BE2C (cell line): ENCODE data around the gene PRKAR2B.

ENCODE experiments used
- DNase-seq: peaks from one replicate; pipeline ENCODE4 v3.0.0-alpha.2; 2020
- H3K27me3 ChIP-seq: fragments of 250-450 bp; sonication (Bioruptor Pico); 2 replicates; pipeline ENCODE4 v1.5.1; 2020; ENCODE audit warnings: mild to moderate bottlenecking
- H3K36me3 ChIP-seq: fragments of 250-450 bp; sonication (Bioruptor Pico); 2 replicates; pipeline ENCODE4 v1.5.1; 2020; ENCODE audit warnings: mild to moderate bottlenecking
- H3K4me1 ChIP-seq: fragments of 250-450 bp; sonication (Bioruptor Pico); 2 replicates; pipeline ENCODE4 v1.5.1; 2020
- H3K4me3 ChIP-seq: 2 replicates; pipeline ENCODE4 v1.5.1; 2011; ENCODE audit warnings: low read depth, low read length
- H3K9me3 ChIP-seq: fragments of 250-450 bp; sonication (Bioruptor Pico); 2 replicates; pipeline ENCODE4 v1.5.1; 2020
- CTCF ChIP-seq: IDR thresholded peaks from 2 replicates; pipeline ENCODE4 v1.5.1; 2012; ENCODE audit warnings: mild to moderate bottlenecking, low read depth, low read length

PRKAR2B gene

GRCh38 chr7:107119376-107120105 is 75.0 kb downstream of the PRKAR2B start:
- DNase-seq, result peak; percentile 23
- TF ChIP-seq CTCF, result no peak
- H3K4me1 ChIP-seq, result no peaks in the 10 kb centered on the region; the same call in none of the 2 replicates
- no peaks in the 10 kb centered on the region for H3K36me3 ChIP-seq
- H3K9me3 ChIP-seq, result no peaks in the 10 kb centered on the region
- no peak overlapping the region for H3K4me3 ChIP-seq
- no peaks in the 10 kb centered on the region for H3K27me3 ChIP-seq

- DNase-seq, result no peak
- no peak for TF ChIP-seq CTCF
- no peaks in the 10 kb centered on the region; the same call in 1 of the 2 replicates for H3K4me1 ChIP-seq
These were observed 78.0 kb downstream of the PRKAR2B start for GRCh38 chr7:107122486-107122911.

GRCh38 chr7:107123392-107123791 is 78.9 kb downstream of the PRKAR2B start:
- no peaks in the 10 kb centered on the region for H3K36me3 ChIP-seq
- H3K9me3 ChIP-seq, result no peaks in the 10 kb centered on the region
- DNase-seq, result no peak
- no peak for TF ChIP-seq CTCF
- H3K27me3 ChIP-seq, result no peaks in the 10 kb centered on the region
- no peak overlapping the region for H3K4me3 ChIP-seq
- H3K4me1 ChIP-seq, result no peaks in the 10 kb centered on the region; the same call in 1 of the 2 replicates

More at GRCh38 chr7:107122486-107122911, 78.0 kb downstream of the PRKAR2B start:
- Histone ChIP-seq H3K27me3 (no peaks in the 10 kb centered on the region), H3K9me3 (no peaks in the 10 kb centered on the region), H3K36me3 (no peaks in the 10 kb centered on the region), H3K4me3 (no peak overlapping the region)

GRCh38 chr7:107125475-107125874 is 81.0 kb downstream of the PRKAR2B start:
- Histone ChIP-seq H3K4me3 (no peak overlapping the region), H3K4me1 (no peaks in the 10 kb centered on the region), H3K27me3 (no peaks in the 10 kb centered on the region), H3K9me3 (no peaks in the 10 kb centered on the region), H3K36me3 (no peaks in the 10 kb centered on the region)
- TF ChIP-seq CTCF, result no peak
- no peak for DNase-seq

GRCh38 chr7:107128217-107128616 is 83.7 kb downstream of the PRKAR2B start:
- no peaks in the 10 kb centered on the region for H3K9me3 ChIP-seq
- no peak for DNase-seq
- TF ChIP-seq CTCF, result no peak
- H3K36me3 ChIP-seq, result no peaks in the 10 kb centered on the region
- H3K4me1 ChIP-seq, result no peaks in the 10 kb centered on the region
- no peak overlapping the region for H3K4me3 ChIP-seq
- no peaks in the 10 kb centered on the region for H3K27me3 ChIP-seq

- Histone ChIP-seq H3K4me3 (no peak overlapping the region), H3K36me3 (no peaks in the 10 kb centered on the region), H3K9me3 (no peaks in the 10 kb centered on the region), H3K4me1 (no peaks in the 10 kb centered on the region), H3K27me3 (no peaks in the 10 kb centered on the region)
- no peak for DNase-seq
- no peak for TF ChIP-seq CTCF
These were observed 84.2 kb downstream of the PRKAR2B start for GRCh38 chr7:107128748-107129147.
